BE2C (cell line): ENCODE results near the gene MAP2K4.

Experiments
- DNase-seq: peaks from one replicate; pipeline ENCODE4 v3.0.0-alpha.2; 2020
- H3K27me3 ChIP-seq: fragments of 250-450 bp; sonication (Bioruptor Pico); 2 replicates; pipeline ENCODE4 v1.5.1; 2020; ENCODE audit warnings: mild to moderate bottlenecking
- H3K36me3 ChIP-seq: fragments of 250-450 bp; sonication (Bioruptor Pico); 2 replicates; pipeline ENCODE4 v1.5.1; 2020; ENCODE audit warnings: mild to moderate bottlenecking
- H3K4me1 ChIP-seq: fragments of 250-450 bp; sonication (Bioruptor Pico); 2 replicates; pipeline ENCODE4 v1.5.1; 2020
- H3K4me3 ChIP-seq: 2 replicates; pipeline ENCODE4 v1.5.1; 2011; ENCODE audit warnings: low read depth, low read length
- H3K9me3 ChIP-seq: fragments of 250-450 bp; sonication (Bioruptor Pico); 2 replicates; pipeline ENCODE4 v1.5.1; 2020
- CTCF ChIP-seq: IDR thresholded peaks from 2 replicates; pipeline ENCODE4 v1.5.1; 2012; ENCODE audit warnings: mild to moderate bottlenecking, low read depth, low read length

The MAP2K4 gene

DNA sequence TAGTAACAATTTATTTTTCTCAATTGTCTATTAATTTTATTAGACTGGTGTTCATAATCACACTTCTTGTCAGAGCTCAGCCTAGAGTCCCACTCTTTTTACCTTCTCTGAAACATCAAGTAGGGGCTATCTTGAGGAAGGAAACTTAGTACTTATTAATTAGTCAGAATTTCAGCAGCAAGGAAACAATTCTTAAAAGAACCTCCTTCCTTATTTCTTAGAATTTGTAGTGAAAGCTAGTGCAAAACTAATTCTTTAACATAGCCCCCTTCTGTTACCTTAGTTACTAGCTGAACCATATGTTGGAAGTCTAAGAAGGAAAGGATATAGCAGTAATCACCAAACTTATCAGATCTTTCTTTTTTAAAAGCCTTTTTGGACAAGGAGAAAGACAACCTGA, 35.2 kb downstream of the MAP2K4 start:
- DNase-seq: no peak
- TF ChIP-seq CTCF: no peak
- H3K36me3 ChIP-seq: no peaks in the 10 kb centered on the region
- H3K27me3 ChIP-seq: no peaks in the 10 kb centered on the region
- no peaks in the 10 kb centered on the region for H3K9me3 ChIP-seq
- H3K4me1 ChIP-seq: no peaks in the 10 kb centered on the region
- no peak overlapping the region for H3K4me3 ChIP-seq

DNA sequence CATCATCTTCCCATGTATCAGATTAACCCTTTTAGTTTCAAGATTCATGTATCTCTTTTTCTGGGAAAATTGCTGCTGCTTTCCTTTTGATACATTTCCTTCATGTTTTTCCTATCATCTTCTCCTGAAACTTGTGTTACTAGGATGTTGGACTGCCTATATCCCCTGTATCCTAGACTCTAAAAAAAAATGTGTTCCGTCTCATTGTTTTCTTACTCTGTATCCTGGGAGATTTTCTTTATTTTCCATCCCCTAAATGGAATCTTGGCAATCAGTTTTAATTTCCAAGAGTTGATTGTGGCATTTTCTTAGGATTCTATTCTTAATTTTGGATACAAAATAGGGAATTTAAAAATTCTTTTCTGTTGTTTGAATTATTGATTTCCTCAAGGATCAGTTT, 36.8 kb downstream of the MAP2K4 start:
- no peak for DNase-seq
- H3K9me3 ChIP-seq: no peaks in the 10 kb centered on the region
- H3K4me3 ChIP-seq: no peak overlapping the region
- no peaks in the 10 kb centered on the region for H3K4me1 ChIP-seq
- no peaks in the 10 kb centered on the region for H3K36me3 ChIP-seq
- TF ChIP-seq CTCF: no peak
- no peaks in the 10 kb centered on the region for H3K27me3 ChIP-seq

DNA sequence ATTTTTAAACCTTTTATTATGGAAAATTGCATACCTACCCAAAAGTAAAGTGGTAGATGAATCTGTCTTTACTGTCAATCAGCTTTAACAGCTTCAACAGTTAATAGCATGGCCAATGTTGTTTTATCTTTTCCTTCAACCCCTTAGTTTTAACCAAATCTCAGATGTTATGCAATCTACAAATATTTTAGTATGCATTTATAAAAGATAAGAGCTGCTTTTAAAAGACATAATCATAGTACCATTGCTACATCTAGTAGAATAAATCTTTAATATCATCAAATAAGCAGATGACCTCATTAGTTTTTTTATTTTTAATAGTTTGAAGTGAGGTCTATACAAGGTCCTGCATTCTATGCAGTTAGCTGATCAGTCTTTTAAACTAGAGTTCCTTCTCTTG, 37.9 kb downstream of the MAP2K4 start:
- Histone ChIP-seq H3K4me1 (no peaks in the 10 kb centered on the region), H3K36me3 (no peaks in the 10 kb centered on the region), H3K27me3 (no peaks in the 10 kb centered on the region), H3K4me3 (no peak overlapping the region), H3K9me3 (no peaks in the 10 kb centered on the region)
- no peak for TF ChIP-seq CTCF
- no peak for DNase-seq

DNA sequence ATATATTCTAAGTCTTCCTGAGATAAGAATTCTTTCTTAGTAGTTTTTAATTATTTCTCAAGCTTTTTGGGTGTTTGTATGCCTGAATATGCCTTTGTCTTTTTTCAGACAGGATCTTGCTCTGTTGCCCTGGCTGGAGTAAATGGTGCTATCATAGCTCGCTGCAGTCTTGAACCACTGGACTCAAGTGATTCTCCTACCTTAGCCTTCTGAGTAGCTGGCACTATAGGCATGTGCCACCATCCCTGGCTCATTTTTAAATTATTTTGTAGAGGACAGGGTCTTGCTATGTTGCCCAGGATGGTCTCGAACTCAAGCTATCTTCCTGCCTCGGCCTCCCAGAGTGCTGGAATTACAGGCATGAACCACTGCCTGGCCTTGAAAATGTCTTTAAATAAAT, 41.6 kb downstream of the MAP2K4 start:
- Histone ChIP-seq H3K27me3 (no peaks in the 10 kb centered on the region), H3K36me3 (no peaks in the 10 kb centered on the region), H3K4me3 (no peak overlapping the region), H3K4me1 (no peaks in the 10 kb centered on the region), H3K9me3 (no peaks in the 10 kb centered on the region)
- TF ChIP-seq CTCF: no peak
- DNase-seq: no peak

DNA sequence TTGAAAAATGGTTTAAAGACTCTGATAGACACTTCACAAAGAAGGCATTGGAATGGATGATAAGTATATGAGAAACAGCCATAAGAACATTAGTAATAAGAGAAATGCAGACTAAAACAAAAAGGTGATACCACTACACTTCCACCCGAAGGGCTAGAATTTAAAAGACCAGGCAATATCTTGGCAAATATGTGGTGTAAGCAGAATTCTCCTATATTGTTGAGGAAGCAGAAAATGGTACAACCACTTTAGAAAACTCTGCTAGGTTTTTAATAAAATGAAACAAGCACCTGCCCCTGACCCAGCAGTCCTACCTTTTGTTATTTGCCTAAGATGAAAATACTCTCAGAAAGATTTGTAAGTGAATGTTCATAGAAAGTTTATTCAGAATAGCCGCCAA, 43.7 kb downstream of the MAP2K4 start:
- DNase-seq: no peak
- Histone ChIP-seq H3K4me1 (no peaks in the 10 kb centered on the region), H3K4me3 (no peak overlapping the region), H3K9me3 (no peaks in the 10 kb centered on the region), H3K36me3 (no peaks in the 10 kb centered on the region), H3K27me3 (no peaks in the 10 kb centered on the region)
- no peak for TF ChIP-seq CTCF

DNA sequence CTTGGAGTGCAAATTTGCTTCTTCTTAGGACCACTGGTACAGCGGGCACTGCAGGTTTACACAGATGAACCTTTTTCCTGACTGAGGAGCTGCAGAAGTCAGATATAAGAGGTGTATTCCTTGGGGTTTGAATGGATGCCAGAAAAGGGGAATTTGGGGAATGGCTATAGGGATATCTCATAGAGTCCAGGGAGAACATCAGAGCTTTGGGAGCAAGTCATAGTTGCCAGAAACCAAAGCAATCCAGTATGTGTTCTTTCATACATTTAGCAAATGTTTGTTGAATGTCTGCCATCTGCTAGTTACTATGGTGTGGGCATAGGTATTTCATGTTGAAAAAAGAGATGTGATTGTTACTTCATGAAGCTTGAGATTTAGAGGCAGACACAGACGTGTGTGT, 46.8 kb downstream of the MAP2K4 start:
- TF ChIP-seq CTCF: no peak
- no peak for DNase-seq
- no peaks in the 10 kb centered on the region for H3K4me1 ChIP-seq
- H3K9me3 ChIP-seq: no peaks in the 10 kb centered on the region
- H3K27me3 ChIP-seq: no peaks in the 10 kb centered on the region
- no peaks in the 10 kb centered on the region for H3K36me3 ChIP-seq
- H3K4me3 ChIP-seq: no peak overlapping the region
